Ishikawa (cell line): Measurements from ENCODE around the gene NCKAP5L.

Experiments
- CREB1 ChIP-seq: IDR thresholded peaks from 2 replicates; pipeline ENCODE4 v1.6.1; 2012; ENCODE audit warnings: low read depth
- EGR1 ChIP-seq: IDR thresholded peaks from 2 replicates; pipeline ENCODE4 v1.6.1; 2012
- EP300 ChIP-seq: IDR thresholded peaks from 2 replicates; pipeline ENCODE4 v1.6.1; 2012; ENCODE audit warnings: borderline replicate concordance
- FOXM1 ChIP-seq: IDR thresholded peaks from 2 replicates; pipeline ENCODE4 v1.6.1; 2012; ENCODE audit warnings: low read depth, borderline replicate concordance
- NFIC ChIP-seq: IDR thresholded peaks from 2 replicates; pipeline ENCODE4 v1.6.1; 2012
- RAD21 ChIP-seq: IDR thresholded peaks from 2 replicates; pipeline ENCODE4 v1.6.1; 2012; ENCODE audit warnings: low read depth
- TAF1 ChIP-seq: IDR thresholded peaks from 2 replicates; pipeline ENCODE4 v1.6.1; 2012; ENCODE audit warnings: low read depth, mild to moderate bottlenecking
- TCF12 ChIP-seq: IDR thresholded peaks from 2 replicates; pipeline ENCODE4 v1.6.1; 2012; ENCODE audit warnings: low read depth
- TEAD4 ChIP-seq: IDR thresholded peaks from 2 replicates; pipeline ENCODE4 v1.6.1; 2012
- YY1 ChIP-seq: IDR thresholded peaks from 2 replicates; pipeline ENCODE4 v1.6.1; 2012; ENCODE audit warnings: low read depth
- ZBTB7A ChIP-seq: IDR thresholded peaks from 2 replicates; pipeline ENCODE4 v1.6.1; 2012; ENCODE audit warnings: low read depth
- TF ChIP-seq, protein P1 (sequence below): IDR thresholded peaks from 2 replicates; pipeline ENCODE4 v1.6.1; 2012; ENCODE audit warnings: low read depth, mild to moderate bottlenecking
- TF ChIP-seq, protein P2 (sequence below): IDR thresholded peaks from 2 replicates; pipeline ENCODE4 v1.6.1; 2012

DNA sequence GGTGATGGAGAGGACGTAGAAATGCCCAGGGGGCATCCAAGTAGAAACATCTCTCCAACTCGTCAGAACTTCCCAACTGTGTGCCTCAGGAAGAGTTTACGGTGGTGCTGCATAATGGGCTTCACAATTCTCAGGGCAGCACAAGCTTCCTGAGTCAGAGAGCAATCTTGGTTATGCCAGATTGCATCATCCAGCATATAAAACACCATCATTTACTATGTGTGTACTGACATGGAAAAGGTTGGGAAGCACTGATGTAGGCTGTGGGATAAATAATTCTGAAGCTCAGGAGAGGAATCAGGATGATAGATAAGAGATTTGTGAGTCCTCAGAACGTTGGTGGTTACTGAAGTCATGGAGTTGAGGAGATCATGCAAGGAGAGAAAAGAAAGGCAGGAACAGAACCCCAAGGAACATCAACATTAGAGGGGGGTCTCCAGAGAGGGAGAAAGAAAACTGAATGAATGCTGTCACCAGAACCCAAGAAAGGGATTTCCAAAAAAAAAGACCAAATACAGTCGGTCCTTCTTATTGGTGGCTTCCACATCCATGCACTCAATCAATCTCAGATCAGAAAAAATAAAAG lies 4.7 kb upstream of the NCKAP5L start:
- TF ChIP-seq EP300 (no peak), EGR1 (no peak), NFIC (no peak), YY1 (no peak), RAD21 (no peak), TCF12 (no peak), TAF1 (no peak), FOXM1 (no peak), CREB1 (no peak), ZBTB7A (no peak), TEAD4 (no peak)
- TF ChIP-seq, protein P1, sequence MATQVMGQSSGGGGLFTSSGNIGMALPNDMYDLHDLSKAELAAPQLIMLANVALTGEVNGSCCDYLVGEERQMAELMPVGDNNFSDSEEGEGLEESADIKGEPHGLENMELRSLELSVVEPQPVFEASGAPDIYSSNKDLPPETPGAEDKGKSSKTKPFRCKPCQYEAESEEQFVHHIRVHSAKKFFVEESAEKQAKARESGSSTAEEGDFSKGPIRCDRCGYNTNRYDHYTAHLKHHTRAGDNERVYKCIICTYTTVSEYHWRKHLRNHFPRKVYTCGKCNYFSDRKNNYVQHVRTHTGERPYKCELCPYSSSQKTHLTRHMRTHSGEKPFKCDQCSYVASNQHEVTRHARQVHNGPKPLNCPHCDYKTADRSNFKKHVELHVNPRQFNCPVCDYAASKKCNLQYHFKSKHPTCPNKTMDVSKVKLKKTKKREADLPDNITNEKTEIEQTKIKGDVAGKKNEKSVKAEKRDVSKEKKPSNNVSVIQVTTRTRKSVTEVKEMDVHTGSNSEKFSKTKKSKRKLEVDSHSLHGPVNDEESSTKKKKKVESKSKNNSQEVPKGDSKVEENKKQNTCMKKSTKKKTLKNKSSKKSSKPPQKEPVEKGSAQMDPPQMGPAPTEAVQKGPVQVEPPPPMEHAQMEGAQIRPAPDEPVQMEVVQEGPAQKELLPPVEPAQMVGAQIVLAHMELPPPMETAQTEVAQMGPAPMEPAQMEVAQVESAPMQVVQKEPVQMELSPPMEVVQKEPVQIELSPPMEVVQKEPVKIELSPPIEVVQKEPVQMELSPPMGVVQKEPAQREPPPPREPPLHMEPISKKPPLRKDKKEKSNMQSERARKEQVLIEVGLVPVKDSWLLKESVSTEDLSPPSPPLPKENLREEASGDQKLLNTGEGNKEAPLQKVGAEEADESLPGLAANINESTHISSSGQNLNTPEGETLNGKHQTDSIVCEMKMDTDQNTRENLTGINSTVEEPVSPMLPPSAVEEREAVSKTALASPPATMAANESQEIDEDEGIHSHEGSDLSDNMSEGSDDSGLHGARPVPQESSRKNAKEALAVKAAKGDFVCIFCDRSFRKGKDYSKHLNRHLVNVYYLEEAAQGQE = no peak
- TF ChIP-seq, protein P2, sequence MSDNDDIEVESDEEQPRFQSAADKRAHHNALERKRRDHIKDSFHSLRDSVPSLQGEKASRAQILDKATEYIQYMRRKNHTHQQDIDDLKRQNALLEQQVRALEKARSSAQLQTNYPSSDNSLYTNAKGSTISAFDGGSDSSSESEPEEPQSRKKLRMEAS = no peak
